ENCODE measurements around the gene TGFBRAP1.

TGFBRAP1 gene

GRCh38 chr2:105296017-105296611 lies 33.4 kb downstream of the TGFBRAP1 start:
- Histone ChIP-seq H3K36me3 (ENCODE audit: insufficient read depth, low read length) (peaks cover 47% of the 10 kb centered on the region), H3K9me3 (ENCODE audit: low read length) (no peaks in the 10 kb centered on the region), H2AFZ (ENCODE audit: low read depth, low read length) (no peak overlapping the region), H3K27me3 (ENCODE audit: insufficient read depth, low read length) (no peaks in the 10 kb centered on the region), H3K4me1 (ENCODE audit: insufficient read depth, low read length) (peaks cover 11% of the 10 kb centered on the region), H3K4me3 (ENCODE audit: low read length) (no peak overlapping the region)

DNA sequence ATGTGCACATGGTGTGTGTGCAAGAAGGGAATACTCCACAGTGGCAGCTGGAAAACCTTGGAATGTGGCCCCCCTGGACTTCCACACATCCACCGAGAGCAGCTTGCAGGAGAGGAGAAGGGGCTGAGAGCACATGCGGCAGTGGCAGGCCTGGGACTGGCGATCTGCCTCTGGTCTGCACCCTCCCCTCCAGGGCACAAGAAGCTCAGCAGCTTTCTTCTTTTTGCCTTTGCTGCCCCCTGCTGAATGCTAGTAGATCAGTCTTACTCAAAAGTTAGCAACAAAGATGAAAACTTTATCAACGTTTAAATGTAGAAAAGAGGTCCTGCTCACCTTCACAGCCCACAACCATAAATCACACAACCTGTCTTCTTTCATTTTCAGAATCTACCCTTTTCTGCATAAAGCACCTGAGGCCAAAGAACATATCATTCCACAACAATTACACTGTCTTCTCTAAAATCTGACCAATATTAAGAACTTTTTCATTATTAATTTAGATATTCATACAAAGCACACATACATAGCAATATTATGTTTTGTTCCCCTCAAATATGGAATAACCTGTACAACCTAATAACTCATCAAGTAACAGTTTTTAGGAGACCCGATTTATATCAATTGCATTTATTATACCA lies 34.6 kb downstream of the TGFBRAP1 start:
- Histone ChIP-seq H3K4me1 (ENCODE audit: insufficient read depth, low read length) (peaks cover 11% of the 10 kb centered on the region), H3K4me3 (ENCODE audit: low read length) (no peak overlapping the region), H3K27me3 (ENCODE audit: insufficient read depth, low read length) (no peaks in the 10 kb centered on the region), H2AFZ (ENCODE audit: low read depth, low read length) (no peak overlapping the region), H3K36me3 (ENCODE audit: insufficient read depth, low read length) (peaks cover 53% of the 10 kb centered on the region), H3K9me3 (ENCODE audit: low read length) (no peaks in the 10 kb centered on the region)

DNA sequence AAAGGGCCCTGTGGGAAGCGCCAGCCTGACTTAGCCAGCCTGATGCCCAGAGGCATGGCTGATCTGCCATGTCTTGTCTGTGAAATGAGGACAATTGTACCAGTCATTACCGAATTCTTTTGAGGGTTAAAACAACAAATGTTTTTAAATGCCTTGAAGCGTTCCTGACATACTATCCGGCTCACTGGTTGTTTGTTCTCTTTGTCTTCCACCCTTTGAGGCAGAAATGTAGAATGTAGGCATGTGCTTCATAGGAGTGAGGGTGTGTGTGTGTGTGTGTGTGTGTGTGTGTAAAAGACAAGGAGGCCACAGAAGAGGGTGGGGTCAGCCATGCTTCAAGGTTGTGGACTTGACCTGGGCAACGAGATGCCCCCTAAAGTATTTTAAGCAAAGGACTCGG lies 35.5 kb downstream of the TGFBRAP1 start:
- H2AFZ ChIP-seq (ENCODE audit: low read depth, low read length), result no peak overlapping the region
- no peaks in the 10 kb centered on the region for H3K9me3 ChIP-seq (ENCODE audit: low read length)
- H3K36me3 ChIP-seq (ENCODE audit: insufficient read depth, low read length), result peaks cover 57% of the 10 kb centered on the region
- no peak overlapping the region for H3K4me3 ChIP-seq (ENCODE audit: low read length)
- peaks cover 11% of the 10 kb centered on the region for H3K4me1 ChIP-seq (ENCODE audit: insufficient read depth, low read length)
- H3K27me3 ChIP-seq (ENCODE audit: insufficient read depth, low read length), result no peaks in the 10 kb centered on the region

- Histone ChIP-seq H3K36me3 (ENCODE audit: insufficient read depth, low read length) (peaks cover 40% of the 10 kb centered on the region), H3K9me3 (ENCODE audit: low read length) (no peaks in the 10 kb centered on the region), H2AFZ (ENCODE audit: low read depth, low read length) (no peak overlapping the region), H3K27me3 (ENCODE audit: insufficient read depth, low read length) (no peaks in the 10 kb centered on the region), H3K4me3 (ENCODE audit: low read length) (no peak overlapping the region), H3K4me1 (ENCODE audit: insufficient read depth, low read length) (peaks cover 11% of the 10 kb centered on the region)
Measured at GRCh38 chr2:105291981-105292380, 37.6 kb downstream of the TGFBRAP1 start.

DNA sequence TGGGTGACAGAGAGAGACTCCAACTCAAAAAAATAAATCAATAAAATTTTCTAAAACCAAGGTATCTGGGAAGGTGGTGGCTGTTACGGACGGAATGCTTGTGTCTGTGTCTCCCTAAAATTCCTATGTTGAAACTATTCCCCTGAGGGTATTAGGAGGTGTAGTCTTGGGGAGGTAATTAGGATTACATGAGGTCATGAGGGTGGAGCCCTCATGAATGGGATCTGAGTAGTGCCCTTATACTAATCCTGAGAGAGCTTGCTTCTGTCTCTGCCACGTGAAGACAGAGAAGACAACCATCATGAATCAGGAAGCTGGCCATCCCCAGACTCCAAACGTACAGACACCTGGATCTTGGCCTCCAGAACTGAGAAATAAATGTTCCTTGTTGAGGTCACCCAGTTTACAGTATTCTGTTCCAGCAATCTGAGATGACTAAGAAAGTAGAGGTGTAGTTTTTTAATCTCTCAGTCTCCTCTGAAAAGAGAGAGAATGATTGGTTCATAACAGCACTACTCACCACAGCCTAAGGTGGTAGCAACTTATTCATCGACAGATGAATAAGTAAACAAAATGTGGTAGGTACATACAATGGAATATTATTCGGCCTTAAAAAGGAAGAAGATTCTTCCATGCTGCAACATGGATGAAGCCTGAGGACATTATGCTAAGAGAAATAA lies 38.4 kb downstream of the TGFBRAP1 start:
- H3K9me3 ChIP-seq (ENCODE audit: low read length), result no peaks in the 10 kb centered on the region
- H3K27me3 ChIP-seq (ENCODE audit: insufficient read depth, low read length), result no peaks in the 10 kb centered on the region
- H3K4me3 ChIP-seq (ENCODE audit: low read length), result no peak overlapping the region
- H3K4me1 ChIP-seq (ENCODE audit: insufficient read depth, low read length), result peaks cover 11% of the 10 kb centered on the region
- H3K36me3 ChIP-seq (ENCODE audit: insufficient read depth, low read length), result peaks cover 40% of the 10 kb centered on the region
- no peak overlapping the region for H2AFZ ChIP-seq (ENCODE audit: low read depth, low read length)

DNA sequence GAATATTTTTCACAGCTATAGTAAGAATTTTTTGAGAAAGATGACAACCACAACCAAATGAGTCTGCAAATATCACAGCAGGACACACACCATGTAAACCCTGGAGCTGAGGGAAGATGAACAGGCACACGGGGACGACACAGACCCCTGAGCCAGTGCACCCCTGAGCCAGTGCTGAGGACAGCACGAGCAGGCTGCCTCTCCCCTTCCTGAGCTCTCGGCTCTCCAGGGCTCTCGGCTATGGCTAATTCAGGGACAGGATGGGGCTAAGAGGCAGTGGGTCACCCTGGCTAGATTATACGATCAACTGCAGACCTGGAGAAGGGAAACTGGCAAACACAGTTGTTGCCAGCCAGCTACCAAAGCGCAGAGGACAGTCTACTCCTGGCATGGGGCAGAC lies 41.4 kb downstream of the TGFBRAP1 start:
- Histone ChIP-seq H3K4me3 (ENCODE audit: low read length) (no peak overlapping the region), H3K9me3 (ENCODE audit: low read length) (no peaks in the 10 kb centered on the region), H3K27me3 (ENCODE audit: insufficient read depth, low read length) (no peaks in the 10 kb centered on the region), H3K4me1 (ENCODE audit: insufficient read depth, low read length) (peaks cover 9% of the 10 kb centered on the region), H2AFZ (ENCODE audit: low read depth, low read length) (no peak overlapping the region), H3K36me3 (ENCODE audit: insufficient read depth, low read length) (peaks cover 51% of the 10 kb centered on the region)

DNA sequence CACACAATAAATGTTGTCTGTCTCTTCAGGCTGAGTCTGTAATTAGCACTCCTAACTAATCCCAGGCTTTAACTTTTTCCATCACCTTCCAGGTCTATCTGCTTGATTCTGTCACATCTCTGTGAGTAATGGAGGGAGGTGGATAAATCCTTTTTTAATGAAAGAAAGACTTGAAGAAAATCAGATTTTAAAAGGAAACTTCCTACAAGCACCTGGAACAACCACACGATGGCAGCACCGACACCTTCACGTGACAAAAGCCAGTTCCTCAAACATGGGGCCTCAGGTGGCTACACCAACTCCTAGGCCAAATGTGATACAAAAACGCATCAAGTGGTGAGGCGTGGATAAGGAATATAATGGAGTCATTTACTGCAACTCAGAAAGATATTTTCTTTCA lies 41.8 kb downstream of the TGFBRAP1 start:
- Histone ChIP-seq H3K4me1 (ENCODE audit: insufficient read depth, low read length) (peaks cover 9% of the 10 kb centered on the region), H3K36me3 (ENCODE audit: insufficient read depth, low read length) (peaks cover 51% of the 10 kb centered on the region), H3K4me3 (ENCODE audit: low read length) (no peak overlapping the region), H3K9me3 (ENCODE audit: low read length) (no peaks in the 10 kb centered on the region), H2AFZ (ENCODE audit: low read depth, low read length) (no peak overlapping the region), H3K27me3 (ENCODE audit: insufficient read depth, low read length) (no peaks in the 10 kb centered on the region)

DNA sequence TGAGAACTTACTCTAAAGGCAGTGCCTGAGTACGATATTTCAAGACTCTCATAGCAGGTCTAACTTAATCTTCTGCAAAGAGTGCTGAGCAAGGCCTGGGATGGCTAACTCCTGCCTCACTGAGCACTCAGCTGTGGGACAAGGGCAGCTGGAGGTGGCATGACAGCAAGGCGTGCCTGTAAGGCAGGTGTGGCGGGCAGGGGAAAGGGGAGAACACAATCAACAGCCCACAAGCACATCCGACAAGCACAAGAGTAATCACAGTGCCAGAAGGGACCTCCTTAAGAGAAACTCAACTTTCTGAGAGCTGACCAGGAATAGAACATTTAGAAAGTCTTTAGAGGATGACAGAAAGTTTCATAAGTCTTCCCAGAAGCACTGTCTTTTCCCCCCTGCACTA lies 46.0 kb downstream of the TGFBRAP1 start:
- no peak overlapping the region for H3K4me3 ChIP-seq (ENCODE audit: low read length)
- peaks cover 57% of the 10 kb centered on the region for H3K36me3 ChIP-seq (ENCODE audit: insufficient read depth, low read length)
- H3K27me3 ChIP-seq (ENCODE audit: insufficient read depth, low read length), result no peaks in the 10 kb centered on the region
- no peaks in the 10 kb centered on the region for H3K9me3 ChIP-seq (ENCODE audit: low read length)
- no peaks in the 10 kb centered on the region for H3K4me1 ChIP-seq (ENCODE audit: insufficient read depth, low read length)
- H2AFZ ChIP-seq (ENCODE audit: low read depth, low read length), result no peak overlapping the region

GRCh38 chr2:105280281-105280680 lies 49.3 kb downstream of the TGFBRAP1 start:
- Histone ChIP-seq H3K4me3 (ENCODE audit: low read length) (no peak overlapping the region), H3K36me3 (ENCODE audit: insufficient read depth, low read length) (peaks cover 64% of the 10 kb centered on the region), H2AFZ (ENCODE audit: low read depth, low read length) (no peak overlapping the region), H3K4me1 (ENCODE audit: insufficient read depth, low read length) (no peaks in the 10 kb centered on the region), H3K9me3 (ENCODE audit: low read length) (no peaks in the 10 kb centered on the region), H3K27me3 (ENCODE audit: insufficient read depth, low read length) (no peaks in the 10 kb centered on the region)

GRCh38 chr2:105279126-105279525 lies 50.4 kb downstream of the TGFBRAP1 start:
- Histone ChIP-seq H3K4me3 (ENCODE audit: low read length) (no peak overlapping the region), H3K9me3 (ENCODE audit: low read length) (no peaks in the 10 kb centered on the region), H3K27me3 (ENCODE audit: insufficient read depth, low read length) (no peaks in the 10 kb centered on the region), H2AFZ (ENCODE audit: low read depth, low read length) (no peak overlapping the region), H3K36me3 (ENCODE audit: insufficient read depth, low read length) (peaks cover 66% of the 10 kb centered on the region), H3K4me1 (ENCODE audit: insufficient read depth, low read length) (no peaks in the 10 kb centered on the region)

- Histone ChIP-seq H3K4me3 (ENCODE audit: low read length) (no peak overlapping the region), H3K9me3 (ENCODE audit: low read length) (no peaks in the 10 kb centered on the region), H3K4me1 (ENCODE audit: insufficient read depth, low read length) (no peaks in the 10 kb centered on the region), H2AFZ (ENCODE audit: low read depth, low read length) (no peak overlapping the region), H3K36me3 (ENCODE audit: insufficient read depth, low read length) (peaks cover 64% of the 10 kb centered on the region), H3K27me3 (ENCODE audit: insufficient read depth, low read length) (no peaks in the 10 kb centered on the region)
Measured at GRCh38 chr2:105278654-105279053, 50.9 kb downstream of the TGFBRAP1 start.

GRCh38 chr2:105274046-105274445 lies 55.5 kb downstream of the TGFBRAP1 start:
- H3K27me3 ChIP-seq (ENCODE audit: insufficient read depth, low read length), result no peaks in the 10 kb centered on the region
- no peak overlapping the region for H3K4me3 ChIP-seq (ENCODE audit: low read length)
- no peaks in the 10 kb centered on the region for H3K9me3 ChIP-seq (ENCODE audit: low read length)
- no peaks in the 10 kb centered on the region for H3K4me1 ChIP-seq (ENCODE audit: insufficient read depth, low read length)
- H3K36me3 ChIP-seq (ENCODE audit: insufficient read depth, low read length), result peaks cover 76% of the 10 kb centered on the region
- H2AFZ ChIP-seq (ENCODE audit: low read depth, low read length), result no peak overlapping the region

DNA sequence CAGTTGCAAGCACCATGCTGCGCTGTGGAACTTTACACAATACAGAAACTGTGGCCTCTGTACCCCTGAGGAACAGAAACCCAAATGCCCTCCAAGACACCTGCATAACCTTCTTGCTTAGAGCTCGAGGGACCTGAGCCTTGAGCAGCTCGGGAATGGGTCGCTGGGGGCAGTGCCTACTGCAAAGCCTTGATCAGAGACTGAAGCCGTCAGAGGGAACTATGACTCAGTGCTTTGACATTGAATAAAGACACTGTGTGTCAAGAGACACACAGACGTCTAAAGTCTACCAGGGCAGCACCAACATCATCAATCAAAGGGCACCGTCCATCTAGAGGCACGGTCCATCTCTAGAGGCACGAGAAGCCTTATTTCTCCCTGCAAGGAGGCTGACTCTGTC lies 57.4 kb downstream of the TGFBRAP1 start:
- H3K4me1 ChIP-seq (ENCODE audit: insufficient read depth, low read length), result no peaks in the 10 kb centered on the region
- no peaks in the 10 kb centered on the region for H3K27me3 ChIP-seq (ENCODE audit: insufficient read depth, low read length)
- H3K9me3 ChIP-seq (ENCODE audit: low read length), result no peaks in the 10 kb centered on the region
- H3K4me3 ChIP-seq (ENCODE audit: low read length), result no peak overlapping the region
- H2AFZ ChIP-seq (ENCODE audit: low read depth, low read length), result no peak overlapping the region
- peaks cover 72% of the 10 kb centered on the region for H3K36me3 ChIP-seq (ENCODE audit: insufficient read depth, low read length)
